Ascending aorta (tissue), 2 donors: ENCODE measurements around the gene EEF1G. TPM values are rescaled to one million over a fixed set of nuclear protein-coding genes. Genes with fewer than 3 reads are reported as not detected.

Experiments
- DNase-seq, 2 donors: peaks; one replicate each; pipeline ENCODE4 v3.0.0-alpha.2; 2019; ENCODE audit warnings: low spot score in 2 of 2
- H3K27ac ChIP-seq, 2 donors: fragments of 200-600 bp; sonication (generic); one replicate each; pipeline ENCODE4 v1.5.1; 2016 to 2017; ENCODE audit warnings: mild to moderate bottlenecking in 1 of 2
- H3K27me3 ChIP-seq: fragments of 200-600 bp; sonication (generic); one replicate; pipeline ENCODE4 v1.5.1; 2017
- H3K36me3 ChIP-seq, 2 donors: fragments of 200-600 bp; sonication (generic); one replicate each; pipeline ENCODE4 v1.5.1; 2016
- H3K4me1 ChIP-seq, 2 donors: fragments of 200-600 bp; sonication (generic); one replicate each; pipeline ENCODE4 v1.5.1; 2016 to 2017; ENCODE audit warnings: mild to moderate bottlenecking in 1 of 2
- H3K4me3 ChIP-seq, 2 donors: fragments of 200-600 bp; sonication (generic); one replicate each; pipeline ENCODE4 v1.5.1; 2016 to 2017; ENCODE audit warnings: mild to moderate bottlenecking in 1 of 2
- H3K9me3 ChIP-seq, 2 donors: fragments of 200-600 bp; sonication (generic); one replicate each; pipeline ENCODE4 v1.5.1; 2016
- intact Hi-C: fragments of 100-400 bp; cut with DNase I; formaldehyde crosslinking; loops from one replicate; pipeline ENCODE4 v1.15.1; 2023
- total RNA-seq: library from RNA; depleted of rRNA; stranded (reverse); fragments of >200 nt; gene quantifications from one replicate; pipeline ENCODE4 v1.1.0, GENCODE V29; 2016
- TF ChIP-seq, protein P1 (sequence below), 3 experiments: fragments of 200-600 bp in 2 of 3; fragments of 450-650 bp in 1 of 3; sonication (generic) in 2 of 3; IDR thresholded peaks; one replicate each; pipeline ENCODE4 v1.5.1; 2016 to 2019; ENCODE audit warnings: antibody characterized with exemption in 3 of 3, mild to moderate bottlenecking in 1 of 3, moderate library complexity in 1 of 3

Gene EEF1G
- total RNA-seq, 1 donor from 2014 or later, result 1,083 TPM

DNA sequence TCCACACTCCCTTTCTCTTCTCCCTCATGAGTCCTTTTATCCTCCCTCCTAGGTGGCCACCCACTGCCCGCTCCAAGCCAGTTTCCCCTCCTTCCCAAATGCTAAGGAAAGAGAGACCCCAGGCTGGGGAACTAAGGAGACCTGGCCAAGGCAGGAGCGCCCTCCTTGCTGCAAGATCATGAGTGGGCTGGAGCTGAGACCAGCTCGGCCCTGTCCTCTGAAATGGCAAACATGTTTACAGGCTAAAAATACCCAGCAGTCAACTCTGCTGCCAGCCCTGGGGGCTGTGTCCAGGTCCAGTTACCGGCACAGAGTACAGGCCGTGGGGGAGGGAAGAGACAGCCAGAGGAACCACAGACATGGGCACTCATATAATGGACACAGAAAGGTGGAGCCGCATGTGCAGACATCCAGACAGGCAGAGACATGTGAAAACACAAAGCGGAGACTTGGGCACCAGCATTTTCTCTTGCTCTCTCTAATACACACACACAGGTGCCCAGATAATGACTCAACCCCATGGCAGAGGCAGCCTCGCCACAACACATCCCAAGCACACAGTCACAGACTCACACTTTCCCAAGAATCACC, 25.9 kb downstream of the EEF1G start:
- DNase-seq, result no peak
- H3K4me3 ChIP-seq, result peak overlapping the region; percentile 98
- no peaks in the 10 kb centered on the region for H3K27me3 ChIP-seq
- H3K36me3 ChIP-seq, result peaks cover 0 to 5% of the 10 kb centered on the region in 2 donors
- intact Hi-C loops, result loop anchor here (5.0 kb wide), 1 partner anchor 295 kb away; no protein-coding TSS in a partner anchor
- H3K27ac ChIP-seq, result peak overlapping the region; percentile 96 to 99
- TF ChIP-seq, protein P1, sequence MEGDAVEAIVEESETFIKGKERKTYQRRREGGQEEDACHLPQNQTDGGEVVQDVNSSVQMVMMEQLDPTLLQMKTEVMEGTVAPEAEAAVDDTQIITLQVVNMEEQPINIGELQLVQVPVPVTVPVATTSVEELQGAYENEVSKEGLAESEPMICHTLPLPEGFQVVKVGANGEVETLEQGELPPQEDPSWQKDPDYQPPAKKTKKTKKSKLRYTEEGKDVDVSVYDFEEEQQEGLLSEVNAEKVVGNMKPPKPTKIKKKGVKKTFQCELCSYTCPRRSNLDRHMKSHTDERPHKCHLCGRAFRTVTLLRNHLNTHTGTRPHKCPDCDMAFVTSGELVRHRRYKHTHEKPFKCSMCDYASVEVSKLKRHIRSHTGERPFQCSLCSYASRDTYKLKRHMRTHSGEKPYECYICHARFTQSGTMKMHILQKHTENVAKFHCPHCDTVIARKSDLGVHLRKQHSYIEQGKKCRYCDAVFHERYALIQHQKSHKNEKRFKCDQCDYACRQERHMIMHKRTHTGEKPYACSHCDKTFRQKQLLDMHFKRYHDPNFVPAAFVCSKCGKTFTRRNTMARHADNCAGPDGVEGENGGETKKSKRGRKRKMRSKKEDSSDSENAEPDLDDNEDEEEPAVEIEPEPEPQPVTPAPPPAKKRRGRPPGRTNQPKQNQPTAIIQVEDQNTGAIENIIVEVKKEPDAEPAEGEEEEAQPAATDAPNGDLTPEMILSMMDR (IDR thresholded peaks at IDR 0.05), result no peak
- no peaks in the 10 kb centered on the region for H3K9me3 ChIP-seq
- H3K4me1 ChIP-seq, result peaks cover 15 to 49% of the 10 kb centered on the region in 2 donors

DNA sequence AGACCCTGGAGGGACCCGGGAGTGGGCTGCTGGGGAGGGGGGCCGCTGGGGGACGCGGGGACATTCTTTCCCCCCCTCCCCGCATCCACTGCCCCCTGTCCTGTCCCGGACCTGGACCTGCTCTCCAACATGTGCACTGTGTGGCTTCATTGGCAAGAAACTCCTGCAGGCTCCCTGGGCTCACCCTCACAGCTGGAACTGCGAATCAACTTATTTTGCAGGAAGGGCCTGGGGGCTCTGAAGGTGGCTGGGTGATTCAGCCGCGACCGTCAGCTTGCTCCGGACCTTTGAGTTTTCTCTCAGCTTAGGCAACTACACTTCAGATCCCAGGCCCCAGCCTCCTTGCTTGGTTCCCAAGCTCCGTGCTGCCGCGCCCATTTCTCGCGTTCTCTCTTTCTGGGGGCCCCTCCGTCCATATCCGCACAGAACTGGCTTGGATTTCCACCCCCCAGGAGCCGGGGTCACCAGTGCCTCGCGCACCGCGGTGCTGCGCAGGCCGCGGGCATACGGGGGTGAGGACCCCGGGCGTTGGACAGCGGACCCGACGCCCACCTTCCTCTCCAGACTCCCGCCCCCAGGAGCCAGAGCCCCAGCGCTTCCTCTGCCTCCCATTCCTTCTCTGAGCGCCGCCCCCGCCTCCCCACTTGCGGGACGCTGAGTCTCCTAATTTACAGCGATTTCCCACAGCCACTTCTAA, 26.6 kb downstream of the EEF1G start:
- peak overlapping the region; percentile 98 for H3K4me3 ChIP-seq
- peak in 1 of 2 donors; percentile 72 for DNase-seq
- peaks cover 13 to 48% of the 10 kb centered on the region in 2 donors for H3K4me1 ChIP-seq
- H3K27ac ChIP-seq, result peak overlapping the region; percentile 96 to 99
- TF ChIP-seq, protein P1 (IDR thresholded peaks at IDR 0.05), result no peak
- H3K36me3 ChIP-seq, result peaks cover 0 to 5% of the 10 kb centered on the region in 2 donors
- intact Hi-C loops, result loop anchor here (1.0 to 5.0 kb wide), 3 partner anchors 9 to 295 kb away; no protein-coding TSS in a partner anchor
- H3K9me3 ChIP-seq, result no peaks in the 10 kb centered on the region
- no peaks in the 10 kb centered on the region for H3K27me3 ChIP-seq

DNA sequence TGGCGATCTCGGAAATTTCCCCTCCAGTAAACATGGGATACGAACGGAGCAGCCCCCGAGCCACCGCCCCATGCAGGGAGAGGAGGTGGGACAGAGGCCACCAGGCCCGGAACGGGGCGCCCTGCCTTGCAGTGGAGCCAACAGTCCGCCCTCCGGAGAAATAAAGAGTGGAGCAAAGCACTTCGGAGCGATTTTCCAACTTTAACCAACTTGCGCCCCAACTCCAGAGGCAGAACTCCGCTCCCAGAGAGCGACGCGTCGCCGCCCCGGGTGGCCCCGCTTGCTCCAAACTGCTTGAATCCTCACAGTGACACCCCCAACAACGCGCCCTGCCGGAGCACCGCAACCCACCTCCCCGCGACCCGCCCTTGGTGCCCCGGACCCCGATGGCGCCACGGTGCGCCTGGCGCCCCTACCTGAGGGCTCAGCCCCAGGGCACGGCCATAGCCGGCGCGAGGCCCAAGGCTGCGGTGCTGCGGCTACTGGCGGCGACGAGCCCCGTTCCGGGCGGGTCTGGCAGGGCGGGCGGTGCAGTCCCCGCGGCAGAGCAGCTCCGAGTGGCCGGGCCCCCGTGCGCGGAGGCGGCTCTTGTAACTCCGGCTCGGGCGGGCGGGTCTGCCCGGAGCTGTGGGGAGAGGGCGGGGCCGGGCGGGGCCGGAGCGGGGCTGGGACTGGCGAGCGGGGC, 27.3 kb downstream of the EEF1G start, which contains the start of gene AHNAK:
TSS of gene AHNAK (minus strand) at position 563 of the 685 bp plus-strand sequence. CDS start 10,708 bp downstream, outside the sequence.
- no peaks in the 10 kb centered on the region for H3K9me3 ChIP-seq
- DNase-seq, result peak; percentile 49 to 93
- peaks cover 10 to 48% of the 10 kb centered on the region in 2 donors for H3K4me1 ChIP-seq
- H3K36me3 ChIP-seq, result peaks cover 0 to 5% of the 10 kb centered on the region in 2 donors
- TF ChIP-seq, protein P1 (IDR thresholded peaks at IDR 0.05), result no peak
- no peaks in the 10 kb centered on the region for H3K27me3 ChIP-seq
- H3K4me3 ChIP-seq, result peak within 1 kb of the TSS; percentile 98
- intact Hi-C loops, result loop anchor here (1.0 to 5.0 kb wide), 3 partner anchors 10 to 296 kb away; no protein-coding TSS in a partner anchor
- peak within 1 kb of the TSS; percentile 96 to 99 for H3K27ac ChIP-seq

DNA sequence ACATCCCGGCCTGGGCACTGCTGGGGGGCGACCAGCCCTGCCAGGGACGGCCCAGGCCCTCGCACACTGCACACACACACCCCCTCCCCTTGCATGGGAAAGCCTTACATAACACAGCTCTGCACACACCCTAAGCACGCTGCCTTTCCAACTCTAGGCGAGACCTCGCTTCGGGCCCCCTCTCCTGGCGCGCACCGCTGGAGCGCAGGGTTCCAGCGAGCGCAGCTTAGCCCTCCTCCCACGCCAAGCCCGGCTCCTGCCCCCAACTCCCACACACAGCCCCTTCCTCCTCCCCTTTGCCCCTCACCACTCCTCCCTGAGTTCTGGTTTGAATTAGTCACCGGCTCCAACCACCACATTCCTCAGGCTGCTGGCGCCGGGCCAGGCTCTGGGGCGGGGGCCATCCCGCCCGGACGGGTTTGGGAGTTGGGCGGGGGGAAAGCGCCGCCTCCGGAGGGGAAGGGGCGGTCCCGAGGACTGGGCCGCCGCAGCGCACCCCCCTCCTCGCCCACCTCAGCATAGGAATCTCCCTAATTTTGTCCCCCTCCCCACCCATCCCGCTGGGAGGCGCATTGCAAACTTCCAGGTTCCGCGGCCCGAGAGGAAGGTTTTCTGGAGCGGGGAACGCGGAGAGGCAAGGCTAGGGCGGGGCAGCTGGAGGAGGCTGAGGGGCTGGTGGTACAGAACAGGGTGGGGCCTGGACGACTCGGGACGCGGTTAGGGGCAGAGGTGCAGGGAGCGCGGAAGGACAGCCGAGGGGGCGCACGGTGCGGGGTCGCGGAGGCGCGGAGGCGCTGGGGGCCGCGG, 28.1 kb downstream of the EEF1G start:
- Histone ChIP-seq H3K4me3 (peak overlapping the region; percentile 98), H3K9me3 (no peaks in the 10 kb centered on the region), H3K36me3 (peaks cover 0 to 5% of the 10 kb centered on the region in 2 donors), H3K27ac (peak overlapping the region; percentile 96 to 99), H3K4me1 (peaks cover 14 to 48% of the 10 kb centered on the region in 2 donors), H3K27me3 (no peaks in the 10 kb centered on the region)
- intact Hi-C loops, result loop anchor here (1.0 to 5.0 kb wide), 5 partner anchors 11 to 297 kb away; no protein-coding TSS in a partner anchor
- peak; percentile 70 to 96 for DNase-seq
- TF ChIP-seq, protein P1 (IDR thresholded peaks at IDR 0.05), result no peak
